ENCODE data around the gene CLDN6. TPM values are rescaled to one million over a fixed set of nuclear protein-coding genes. Genes with fewer than 3 reads are reported as not detected.

CLDN6 gene
- total and polyA plus RNA-seq, 9 of the 15 experiments (the other 6 are each of a cell fraction or from before 2014, with no cell fraction given), result 0.22 to 0.75 (median 0.38) TPM; not detected in 3

DNA sequence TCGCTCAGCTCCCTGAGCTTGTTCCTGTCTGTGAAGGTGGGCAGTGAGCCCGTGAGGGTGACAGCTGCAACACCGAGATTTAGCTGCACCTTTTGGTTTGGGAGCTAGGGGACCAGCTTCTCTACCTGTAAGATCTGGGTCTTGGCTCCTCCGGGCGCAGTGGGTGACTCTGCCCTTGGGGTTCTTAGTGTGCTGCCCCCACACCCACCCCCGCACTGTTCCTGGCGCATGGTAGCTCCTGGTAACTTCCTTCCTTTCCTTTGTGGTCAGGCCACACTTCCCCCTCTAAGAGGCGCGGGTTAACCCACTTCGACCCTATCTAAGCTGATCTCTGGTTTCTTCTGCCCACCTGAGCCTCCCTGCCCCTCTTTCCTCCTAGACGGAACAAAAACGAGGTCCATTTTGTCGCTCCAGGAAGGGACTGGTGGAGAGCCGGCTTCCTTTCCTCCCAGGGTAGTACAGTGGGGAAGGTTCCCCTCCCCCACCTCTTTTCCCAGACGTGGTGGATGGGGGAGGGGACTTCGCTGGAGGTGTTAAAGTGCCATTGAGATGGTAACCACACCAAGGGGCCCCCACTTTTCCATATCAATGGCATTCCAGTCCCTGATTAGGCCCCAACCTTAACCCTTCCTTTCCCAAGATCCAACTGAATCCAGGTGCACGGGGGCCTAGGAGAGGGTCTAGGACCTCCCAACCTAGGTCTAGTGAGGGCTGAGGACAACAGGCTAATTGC lies 9.9 kb downstream of the CLDN6 start (continued):
- no peak for TF ChIP-seq CREB1 (IDR thresholded peaks at IDR 0.05)
- TF ChIP-seq CREB1 (CRISPR knock-in tag; IDR thresholded peaks at IDR 0.05), result no peak
- no peak for TF ChIP-seq PHB (CRISPR knock-in tag; IDR thresholded peaks at IDR 0.05)
- TF ChIP-seq HDAC1 (IDR thresholded peaks at IDR 0.05), result peak in 1 of 2 experiments; percentile 55; a peak in 1 of 4 replicates
- TF ChIP-seq, protein P1, sequence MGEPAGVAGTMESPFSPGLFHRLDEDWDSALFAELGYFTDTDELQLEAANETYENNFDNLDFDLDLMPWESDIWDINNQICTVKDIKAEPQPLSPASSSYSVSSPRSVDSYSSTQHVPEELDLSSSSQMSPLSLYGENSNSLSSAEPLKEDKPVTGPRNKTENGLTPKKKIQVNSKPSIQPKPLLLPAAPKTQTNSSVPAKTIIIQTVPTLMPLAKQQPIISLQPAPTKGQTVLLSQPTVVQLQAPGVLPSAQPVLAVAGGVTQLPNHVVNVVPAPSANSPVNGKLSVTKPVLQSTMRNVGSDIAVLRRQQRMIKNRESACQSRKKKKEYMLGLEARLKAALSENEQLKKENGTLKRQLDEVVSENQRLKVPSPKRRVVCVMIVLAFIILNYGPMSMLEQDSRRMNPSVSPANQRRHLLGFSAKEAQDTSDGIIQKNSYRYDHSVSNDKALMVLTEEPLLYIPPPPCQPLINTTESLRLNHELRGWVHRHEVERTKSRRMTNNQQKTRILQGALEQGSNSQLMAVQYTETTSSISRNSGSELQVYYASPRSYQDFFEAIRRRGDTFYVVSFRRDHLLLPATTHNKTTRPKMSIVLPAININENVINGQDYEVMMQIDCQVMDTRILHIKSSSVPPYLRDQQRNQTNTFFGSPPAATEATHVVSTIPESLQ (CRISPR knock-in tag; IDR thresholded peaks at IDR 0.05), result no peak
- TF ChIP-seq CSDE1 (IDR thresholded peaks at IDR 0.05), result 0 out of 4 replicates have a peak, but pooled peaks of 1 of the 2 experiments have one; percentile 43
- TF ChIP-seq PYGO2 (tag; IDR thresholded peaks at IDR 0.05), result no peak
- TF ChIP-seq NRF1 (conservative IDR thresholded peaks at IDR 0.05 in 1 of 2, IDR thresholded peaks at IDR 0.05 in 1 of 2), result no peak; a peak in 1 of 4 replicates
- no peak for TF ChIP-seq POLR2AphosphoS5 (IDR thresholded peaks at IDR 0.05; ENCODE audit: control insufficient read depth, insufficient read depth, low read depth, low read length)
- TF ChIP-seq RAD21 (CRISPR knock-in tag; conservative IDR thresholded peaks at IDR 0.05 in 1 of 2, IDR thresholded peaks at IDR 0.05 in 1 of 2), result no peak
- peak; percentile 27; the same call in 1 of the 2 replicates for TF ChIP-seq TEAD4 (IDR thresholded peaks at IDR 0.05; ENCODE audit: low read length)
- TF ChIP-seq TEAD4 (CRISPR knock-in tag; IDR thresholded peaks at IDR 0.05; ENCODE audit: borderline replicate concordance), result no peak
- TF ChIP-seq TAL1 (IDR thresholded peaks at IDR 0.05), result 0 out of 2 replicates have a peak, but pooled peaks have one; percentile 5
- TF ChIP-seq FOSL1 (tag; conservative IDR thresholded peaks at IDR 0.05), result 0 out of 2 replicates have a peak, but pooled peaks have one; percentile 39
- TF ChIP-seq ZNF134 (CRISPR knock-in tag; conservative IDR thresholded peaks at IDR 0.05), result peak; percentile 62
- TF ChIP-seq SMAD2 (IDR thresholded peaks at IDR 0.05; ENCODE audit: low read depth, low read length), result no peak
- TF ChIP-seq, protein P2, sequence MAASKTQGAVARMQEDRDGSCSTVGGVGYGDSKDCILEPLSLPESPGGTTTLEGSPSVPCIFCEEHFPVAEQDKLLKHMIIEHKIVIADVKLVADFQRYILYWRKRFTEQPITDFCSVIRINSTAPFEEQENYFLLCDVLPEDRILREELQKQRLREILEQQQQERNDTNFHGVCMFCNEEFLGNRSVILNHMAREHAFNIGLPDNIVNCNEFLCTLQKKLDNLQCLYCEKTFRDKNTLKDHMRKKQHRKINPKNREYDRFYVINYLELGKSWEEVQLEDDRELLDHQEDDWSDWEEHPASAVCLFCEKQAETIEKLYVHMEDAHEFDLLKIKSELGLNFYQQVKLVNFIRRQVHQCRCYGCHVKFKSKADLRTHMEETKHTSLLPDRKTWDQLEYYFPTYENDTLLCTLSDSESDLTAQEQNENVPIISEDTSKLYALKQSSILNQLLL (CRISPR knock-in tag; IDR thresholded peaks at IDR 0.05; ENCODE audit: borderline replicate concordance), result no peak
- TF ChIP-seq ZNF324 (CRISPR knock-in tag; IDR thresholded peaks at IDR 0.05), result no peak
- peak in 1 of 2 experiments; percentile 41; a peak in 1 of 4 replicates for TF ChIP-seq SIN3A (IDR thresholded peaks at IDR 0.05; ENCODE audit: borderline replicate concordance in 2 of 2, control insufficient read depth in 1 of 2, low read depth in 2 of 2, low read length in 2 of 2)
- no peak for TF ChIP-seq ZKSCAN3 (CRISPR knock-in tag; IDR thresholded peaks at IDR 0.05)
- peak; percentile 32 for TF ChIP-seq GATA2 (CRISPR knock-in tag; IDR thresholded peaks at IDR 0.05)
- TF ChIP-seq ZNF778 (CRISPR knock-in tag; IDR thresholded peaks at IDR 0.05), result no peak
- TF ChIP-seq FOXM1 (IDR thresholded peaks at IDR 0.05; ENCODE audit: low read depth), result no peak
- TF ChIP-seq FOXM1 (CRISPR knock-in tag; IDR thresholded peaks at IDR 0.05; ENCODE audit: low read depth), result 0 out of 2 replicates have a peak, but pooled peaks have one; percentile 17
- TF ChIP-seq NFXL1 (CRISPR knock-in tag; IDR thresholded peaks at IDR 0.05), result no peak
- no peak for TF ChIP-seq CBFA2T2 (conservative IDR thresholded peaks at IDR 0.05)

Measured in K562 (cell line).